GM23248 (cell line): ENCODE data around the gene INHBC. TPM values are rescaled to one million over a fixed set of nuclear protein-coding genes. Genes with fewer than 3 reads are reported as not detected.

Experiments
- DNase-seq: peaks from one replicate; pipeline ENCODE4 v3.0.0-alpha.2; 2015
- H2AFZ ChIP-seq: fragments of 200-600 bp; sonication (generic); 2 replicates; pipeline ENCODE4 v1.6.1; 2016; ENCODE audit warnings: antibody characterized with exemption
- H3F3A ChIP-seq: fragments of 200-600 bp; sonication (generic); 2 replicates; pipeline ENCODE4 v1.6.1; 2016; ENCODE audit warnings: mild to moderate bottlenecking, antibody characterized with exemption, mixed run types; ENCODE audit not compliant: insufficient read depth
- H3K27ac ChIP-seq: fragments of 200-600 bp; sonication (generic); 2 replicates; pipeline ENCODE4 v1.5.1; 2016; ENCODE audit warnings: mild to moderate bottlenecking
- H3K27me3 ChIP-seq: fragments of 200-600 bp; sonication (generic); replicated peaks from 2 replicates; pipeline ENCODE4 v1.6.1; 2016; ENCODE audit warnings: mild to moderate bottlenecking; ENCODE audit not compliant: insufficient read depth
- H3K36me3 ChIP-seq: fragments of 200-600 bp; sonication (generic); 2 replicates; pipeline ENCODE4 v1.6.1; 2016; ENCODE audit warnings: low read depth, mild to moderate bottlenecking
- H3K4me1 ChIP-seq: fragments of 200-600 bp; sonication (generic); 2 replicates; pipeline ENCODE4 v1.6.1; 2016; ENCODE audit warnings: mild to moderate bottlenecking; ENCODE audit not compliant: insufficient read depth
- H3K4me2 ChIP-seq: fragments of 200-600 bp; sonication (generic); one replicate; pipeline ENCODE4 v1.6.1; 2016; ENCODE audit warnings: mild to moderate bottlenecking; ENCODE audit not compliant: unreplicated experiment
- H3K4me3 ChIP-seq: fragments of 200-600 bp; sonication (generic); 2 replicates; pipeline ENCODE4 v1.5.1; 2016; ENCODE audit warnings: mild to moderate bottlenecking
- H3K79me2 ChIP-seq: fragments of 200-600 bp; sonication (generic); 2 replicates; pipeline ENCODE4 v1.6.1; 2016; ENCODE audit warnings: mild to moderate bottlenecking; ENCODE audit not compliant: insufficient read depth
- H3K9ac ChIP-seq: fragments of 200-600 bp; sonication (generic); 2 replicates; pipeline ENCODE4 v1.6.1; 2016; ENCODE audit warnings: mild to moderate bottlenecking
- H3K9me2 ChIP-seq: fragments of 200-600 bp; sonication (generic); 2 replicates; pipeline ENCODE4 v1.6.1; 2016; ENCODE audit warnings: mixed run types, mild to moderate bottlenecking, moderate library complexity; ENCODE audit not compliant: insufficient read depth
- H3K9me3 ChIP-seq: fragments of 200-600 bp; sonication (generic); one replicate; pipeline ENCODE4 v1.6.1; 2017; ENCODE audit warnings: low read depth
- H4K20me1 ChIP-seq: fragments of 200-600 bp; sonication (generic); 2 replicates; pipeline ENCODE4 v1.6.0; 2016; ENCODE audit not compliant: insufficient read depth
- EZH2 ChIP-seq: fragments of 200-600 bp; sonication (generic); IDR thresholded peaks from 2 replicates; pipeline ENCODE4 v1.6.1; 2018; ENCODE audit warnings: antibody characterized with exemption, mild to moderate bottlenecking; ENCODE audit not compliant: insufficient read depth, poor library complexity, severe bottlenecking
- EZH2phosphoT487 ChIP-seq: fragments of 200-600 bp; sonication (generic); IDR thresholded peaks from 2 replicates; pipeline ENCODE4 v1.6.1; 2018; ENCODE audit warnings: antibody characterized with exemption, moderate library complexity, mild to moderate bottlenecking, low read depth; ENCODE audit not compliant: insufficient read depth
- WGBS, 2 experiments: methylation state at CpG; one replicate each; pipeline ENCODE4 v1.1.6; 2015 to 2017; ENCODE audit warnings: low lambda C conversion rate in 2 of 2, low coverage in 1 of 2; ENCODE audit errors: missing lambda C conversion rate in 2 of 2; 5-methylcytosine and 5-hydroxymethylcytosine counted together
- in situ Hi-C: fragments of 300-500 bp; cut with MboI; formaldehyde crosslinking; loops from 2 replicates; pipeline ENCODE4 v1.15.0; 2020
- polyA plus RNA-seq: library from polyadenylated mRNA; unstranded; fragments of >200 nt; fragmentation: Nextera tagmentation; extraction: Ambion mirVana; gene quantifications from 2 replicates; pipeline ENCODE4 v1.2.1, GENCODE V29; 2016
- total RNA-seq: library from RNA; depleted of rRNA; stranded (reverse); fragments of >200 nt; shearing (Covaris generic); gene quantifications from 2 replicates; pipeline ENCODE4 v1.2.3, GENCODE V29; 2014

INHBC gene
- total and polyA plus RNA-seq, 2 experiments from 2014 or later, result not detected

- peak overlapping the region; percentile 81 for H3K4me3 ChIP-seq
- no peaks in the 10 kb centered on the region for H3K9me2 ChIP-seq
- H4K20me1 ChIP-seq, result no peaks in the 10 kb centered on the region
- no peaks in the 10 kb centered on the region for H3K27me3 ChIP-seq
- in situ Hi-C loops, result no loop called here
- H2AFZ ChIP-seq, result peak overlapping the region; percentile 96
- TF ChIP-seq EZH2phosphoT487 (no peak), EZH2 (no peak)
- H3F3A ChIP-seq, result peaks cover 3% of the 10 kb centered on the region; the same call in 1 of the 2 replicates
- H3K27ac ChIP-seq, result peak overlapping the region; percentile 55
- H3K79me2 ChIP-seq, result no peaks in the 10 kb centered on the region
- DNase-seq, result peak; percentile 95
- H3K36me3 ChIP-seq, result no peaks in the 10 kb centered on the region
- WGBS, 2 experiments, result 0% methylated on average over 24 of the region's 24 CpGs
- H3K9ac ChIP-seq, result peak overlapping the region; percentile 74
- H3K9me3 ChIP-seq, result no peaks in the 10 kb centered on the region
- H3K4me1 ChIP-seq, result peaks cover 20% of the 10 kb centered on the region
- peak overlapping the region; percentile 91 for H3K4me2 ChIP-seq
Measured at GRCh38 chr12:57459055-57459749, 24.6 kb downstream of the INHBC start.

- no peaks in the 10 kb centered on the region for H3K36me3 ChIP-seq
- no peaks in the 10 kb centered on the region for H3K9me2 ChIP-seq
- H3K79me2 ChIP-seq, result no peaks in the 10 kb centered on the region
- H4K20me1 ChIP-seq, result no peaks in the 10 kb centered on the region
- TF ChIP-seq EZH2 (no peak), EZH2phosphoT487 (no peak)
- peak within 1 kb of the TSS; percentile 81 for H3K4me3 ChIP-seq
- peaks cover 15% of the 10 kb centered on the region for H3K4me1 ChIP-seq
- in situ Hi-C loops, result no loop called here
- H3K27me3 ChIP-seq, result no peaks in the 10 kb centered on the region
- peaks cover 3% of the 10 kb centered on the region; the same call in 1 of the 2 replicates for H3F3A ChIP-seq
- peak within 1 kb of the TSS; percentile 91 for H3K4me2 ChIP-seq
- H2AFZ ChIP-seq, result peak within 1 kb of the TSS; percentile 96
- H3K9ac ChIP-seq, result peak within 1 kb of the TSS; percentile 74
- DNase-seq, result peak; percentile 68
- H3K9me3 ChIP-seq, result no peaks in the 10 kb centered on the region
- 2% methylated on average over 18 to 34 of the region's 36 CpGs for WGBS, 2 experiments
- H3K27ac ChIP-seq, result peak within 1 kb of the TSS; percentile 55
Measured at GRCh38 chr12:57459750-57460467, 25.3 kb downstream of the INHBC start, which contains the start of gene GLI1. Gene GLI1, plus strand, starts transcription at chr12:57459785. Its CDS starts 3,907 bp downstream, at chr12:57463692.

- peaks cover 3% of the 10 kb centered on the region; the same call in 1 of the 2 replicates for H3F3A ChIP-seq
- H3K4me2 ChIP-seq, result peak overlapping the region; percentile 91
- no peak for DNase-seq
- no peaks in the 10 kb centered on the region for H4K20me1 ChIP-seq
- no peaks in the 10 kb centered on the region for H3K9me3 ChIP-seq
- in situ Hi-C loops, result no loop called here
- no peak overlapping the region for H3K27ac ChIP-seq
- H3K27me3 ChIP-seq, result no peaks in the 10 kb centered on the region
- H3K36me3 ChIP-seq, result no peaks in the 10 kb centered on the region
- H3K9me2 ChIP-seq, result no peaks in the 10 kb centered on the region
- TF ChIP-seq EZH2 (no peak), EZH2phosphoT487 (no peak)
- WGBS, 2 experiments, result 0% methylated on average over 5 to 6 of the region's 6 CpGs
- H2AFZ ChIP-seq, result no peak overlapping the region
- H3K79me2 ChIP-seq, result no peaks in the 10 kb centered on the region
- H3K9ac ChIP-seq, result no peak overlapping the region
- peaks cover 13% of the 10 kb centered on the region for H3K4me1 ChIP-seq
- peak overlapping the region; percentile 81 for H3K4me3 ChIP-seq
Measured at GRCh38 chr12:57460468-57460784, 25.8 kb downstream of the INHBC start.

GRCh38 chr12:57460841-57461275 is 26.3 kb downstream of the INHBC start:
- no peaks in the 10 kb centered on the region for H4K20me1 ChIP-seq
- no peaks in the 10 kb centered on the region for H3K36me3 ChIP-seq
- H3K27ac ChIP-seq, result no peak overlapping the region
- no peaks in the 10 kb centered on the region for H3K79me2 ChIP-seq
- in situ Hi-C loops, result no loop called here
- peaks cover 3% of the 10 kb centered on the region; the same call in 1 of the 2 replicates for H3F3A ChIP-seq
- WGBS, 2 experiments, result 1 to 2% methylated on average over 16 to 18 of the region's 19 CpGs
- H3K4me3 ChIP-seq, result peak overlapping the region; percentile 84
- no peak for DNase-seq
- H3K9ac ChIP-seq, result no peak overlapping the region
- H2AFZ ChIP-seq, result no peak overlapping the region
- no peaks in the 10 kb centered on the region for H3K27me3 ChIP-seq
- peak overlapping the region; percentile 95 for H3K4me2 ChIP-seq
- no peaks in the 10 kb centered on the region for H3K9me3 ChIP-seq
- TF ChIP-seq EZH2 (no peak), EZH2phosphoT487 (no peak)
- peaks cover 13% of the 10 kb centered on the region for H3K4me1 ChIP-seq
- no peaks in the 10 kb centered on the region for H3K9me2 ChIP-seq
